BJ (cell line): ENCODE results near the gene WDR59. TPM values are rescaled to one million over a fixed set of nuclear protein-coding genes. Genes with fewer than 3 reads are reported as not detected.

ENCODE experiments used
- CTCF ChIA-PET: fragments of 350-600 bp; formaldehyde crosslinking; extraction: SDS; loops from one replicate; lab custom pipeline; 2021; ENCODE audit warnings: antibody characterized with exemption, inconsistent platforms; lab: Yijun Ruan, JAX
- POLR2A ChIA-PET: fragments of 300-600 bp; sonication (Branson Sonifier 250); formaldehyde crosslinking; extraction: SDS; loops from one replicate; lab custom pipeline; 2021; ENCODE audit warnings: antibody characterized with exemption; lab: Charles Lee
- DNase-seq: peaks from one replicate; pipeline ENCODE4 v3.0.0-alpha.2; 2011; ENCODE audit warnings: low read depth
- H3K27me3 ChIP-seq: 2 replicates; pipeline ENCODE4 v1.6.0; 2011; ENCODE audit warnings: low read length; ENCODE audit not compliant: control insufficient read depth, insufficient read depth
- H3K36me3 ChIP-seq: 2 replicates; pipeline ENCODE4 v1.5.1; 2011; ENCODE audit warnings: low read length; ENCODE audit not compliant: control insufficient read depth, insufficient read depth
- H3K4me3 ChIP-seq: 2 replicates; pipeline ENCODE4 v1.5.1; 2011; ENCODE audit warnings: low read depth, mild to moderate bottlenecking, control low read depth, low read length
- CTCF ChIP-seq: IDR thresholded peaks from 2 replicates; pipeline ENCODE4 v1.5.1; 2011; ENCODE audit warnings: low read depth, mild to moderate bottlenecking, control low read depth, inconsistent platforms, low read length, moderate library complexity; ENCODE audit not compliant: insufficient read depth
- polyA plus RNA-seq: library from polyadenylated mRNA; depleted of rRNA; stranded (reverse); fragments of >200 nt; gene quantifications from 2 replicates; pipeline ENCODE4 v1.2.3, GENCODE V29; 2011

The WDR59 gene
- polyA plus RNA-seq, 1 experiment = 47.5 TPM

- Histone ChIP-seq H3K36me3 (no peaks in the 10 kb centered on the region), H3K4me3 (no peak overlapping the region), H3K27me3 (peaks cover 1% of the 10 kb centered on the region; the same call in 1 of the 2 replicates)
- TF ChIP-seq CTCF = no peak
- POLR2A ChIA-PET = no interaction called here
- DNase-seq = no peak
- CTCF ChIA-PET = interaction anchor here (0.7 to 2.0 kb wide), 4 partner anchors 19 to 122 kb away, joined by 3 to 7 read pairs (median 4); no protein-coding TSS in a partner anchor
Observed at GRCh38 chr16:74832228-74832627, 152.7 kb downstream of the WDR59 start.

- TF ChIP-seq CTCF = no peak
- ChIA-PET POLR2A (no interaction called here), CTCF (interaction anchor here (2.0 kb wide), 1 partner anchor 18 kb away, joined by 7 read pairs; no protein-coding TSS in a partner anchor)
- Histone ChIP-seq H3K27me3 (peaks cover 1% of the 10 kb centered on the region; the same call in 1 of the 2 replicates), H3K4me3 (no peak overlapping the region), H3K36me3 (no peaks in the 10 kb centered on the region)
- DNase-seq = no peak
Observed at GRCh38 chr16:74831467-74831866, 153.5 kb downstream of the WDR59 start.

GRCh38 chr16:74830648-74831047 lies 154.3 kb downstream of the WDR59 start:
- Histone ChIP-seq H3K36me3 (no peaks in the 10 kb centered on the region), H3K27me3 (peaks cover 1% of the 10 kb centered on the region; the same call in 1 of the 2 replicates), H3K4me3 (no peak overlapping the region)
- ChIA-PET POLR2A (interaction anchor here (0.6 kb wide), 1 partner anchor 105 kb away, joined by 3 read pairs; no protein-coding TSS in a partner anchor), CTCF (interaction anchor here (0.6 to 2.0 kb wide), 4 partner anchors 8 to 117 kb away, joined by 3 to 7 read pairs (median 3); no protein-coding TSS in a partner anchor)
- TF ChIP-seq CTCF = no peak
- DNase-seq = no peak

- no peaks in the 10 kb centered on the region for H3K36me3 ChIP-seq
- H3K4me3 ChIP-seq = no peak overlapping the region
- CTCF ChIA-PET = interaction anchor here (0.8 kb wide), 1 partner anchor 33 kb away, joined by 3 read pairs; no protein-coding TSS in a partner anchor
- no peak for TF ChIP-seq CTCF
- H3K27me3 ChIP-seq = peaks cover 1% of the 10 kb centered on the region; the same call in 1 of the 2 replicates
- no peak for DNase-seq
- POLR2A ChIA-PET = no interaction called here
Observed at GRCh38 chr16:74829637-74830036, 155.3 kb downstream of the WDR59 start.

- no peaks in the 10 kb centered on the region for H3K36me3 ChIP-seq
- no peak for TF ChIP-seq CTCF
- no peak for DNase-seq
- peaks cover 4% of the 10 kb centered on the region; the same call in 1 of the 2 replicates for H3K27me3 ChIP-seq
- CTCF ChIA-PET = interaction anchor here (0.6 to 1.8 kb wide), 3 partner anchors 13 to 107 kb away, joined by 3 to 5 read pairs (median 3); no protein-coding TSS in a partner anchor
- POLR2A ChIA-PET = no interaction called here
- H3K4me3 ChIP-seq = no peak overlapping the region
Observed at GRCh38 chr16:74825941-74826340, 159.0 kb downstream of the WDR59 start.
